NB4 (cell line): Measurements from ENCODE around the gene BANP.

Experiments used
- CTCF ChIP-seq: IDR thresholded peaks from one replicate; pipeline ENCODE4 v1.5.1; 2012; ENCODE audit warnings: low read depth, low read length
- POLR2A ChIP-seq: IDR thresholded peaks from 2 replicates; pipeline ENCODE4 v1.6.1; 2011; ENCODE audit warnings: mild to moderate bottlenecking; ENCODE audit not compliant: insufficient read length; ENCODE audit errors: extremely low read depth

GRCh38 chr16:88010343-88010967 lies 59.2 kb downstream of the BANP start:
- TF ChIP-seq CTCF (no peak), POLR2A (no peak)
